GM21447 (cell line): Measurements from ENCODE around the gene SLC38A10.
A peak's percentile ranks its signal among the peaks of the same experiment; 100 is the strongest.

ENCODE experiments used
- ATAC-seq: cut with Tn5 transposase; IDR thresholded peaks from one replicate; pipeline ENCODE4 v1.9.1; 2021; ENCODE audit not compliant: unreplicated experiment

SLC38A10 gene

GRCh38 chr17:81244358-81245023 is 50.6 kb downstream of the SLC38A10 start:
- ATAC-seq, result no peak

- no peak for ATAC-seq
Measured at GRCh38 chr17:81243333-81243664, 51.8 kb downstream of the SLC38A10 start.

GRCh38 chr17:81242421-81243332 is 52.4 kb downstream of the SLC38A10 start:
- no peak for ATAC-seq

GRCh38 chr17:81241648-81242420 is 53.3 kb downstream of the SLC38A10 start:
- no peak for ATAC-seq

- no peak for ATAC-seq
Measured at GRCh38 chr17:81241203-81241602, 53.9 kb downstream of the SLC38A10 start.

- ATAC-seq, result no peak
Measured at GRCh38 chr17:81240761-81241160, 54.3 kb downstream of the SLC38A10 start.

GRCh38 chr17:81239714-81240555 is 55.2 kb downstream of the SLC38A10 start:
- no peak for ATAC-seq

GRCh38 chr17:81238815-81239713 is 56.0 kb downstream of the SLC38A10 start, which contains the start of the genes NDUFAF8 and TEPSIN:
Gene NDUFAF8, plus strand, starts transcription at chr17:81239318. Its CDS starts 46 bp downstream, at chr17:81239364.
Gene TEPSIN, minus strand, starts transcription at chr17:81239055. Its CDS starts 22 bp downstream, at chr17:81239033.
- ATAC-seq, result peak; percentile 89

- no peak for ATAC-seq
Measured at GRCh38 chr17:81238490-81238814, 56.7 kb downstream of the SLC38A10 start.

- ATAC-seq, result no peak
Measured at GRCh38 chr17:81237591-81238489, 57.3 kb downstream of the SLC38A10 start.

GRCh38 chr17:81236784-81237183 is 58.3 kb downstream of the SLC38A10 start:
- no peak for ATAC-seq

GRCh38 chr17:81235822-81236740 is 59.0 kb downstream of the SLC38A10 start:
- ATAC-seq, result no peak

- no peak for ATAC-seq
Measured at GRCh38 chr17:81234940-81235821, 59.9 kb downstream of the SLC38A10 start.

GRCh38 chr17:81234506-81234855 is 60.6 kb downstream of the SLC38A10 start:
- no peak for ATAC-seq

- ATAC-seq, result no peak
Measured at GRCh38 chr17:81233811-81234505, 61.1 kb downstream of the SLC38A10 start.

GRCh38 chr17:81233316-81233715 is 61.8 kb downstream of the SLC38A10 start:
- ATAC-seq, result no peak
